K562 (cell line): ENCODE measurements around the gene HOXB7. TPM values are rescaled to one million over a fixed set of nuclear protein-coding genes. Genes with fewer than 3 reads are reported as not detected.

Experiments used
- ATAC-seq: fragments of 200-7000 bp; cut with Tn5 transposase; 3 replicates; pipeline ENCODE4 v1.9.1; 2020; ENCODE audit warnings: moderate library complexity
- BruUV-seq: library from RNA; stranded (reverse); fragments of 400-500 nt; replicated peaks from 2 replicates; lab custom pipeline; 2021; lab: Mats Ljungman, UMichigan
- CTCF ChIA-PET: fragments of 300-600 bp; formaldehyde crosslinking; extraction: SDS; loops from one replicate; lab custom pipeline; 2021; ENCODE audit warnings: low intra/inter-chr PET ratio; lab: Yijun Ruan, JAX
- POLR2A ChIA-PET: fragments of 300-600, 350-650 bp; sonication (Branson Sonifier 250); formaldehyde crosslinking; extraction: SDS; loops from one replicate; lab custom pipeline; 2021; ENCODE audit warnings: antibody characterized with exemption, inconsistent platforms; lab: Yijun Ruan, JAX
- DNase-seq, 4 experiments: peaks; one replicate each; pipeline versions ENCODE4 v3.0.0 to v3.0.0-alpha.2; 2011 to 2018; ENCODE audit warnings: low spot score in 3 of 4, mixed read lengths in 3 of 4; ENCODE audit errors: extremely low read depth in 1 of 4
- FAIRE-seq: peaks from 2 replicates; lab custom pipeline; 2011; peaks lifted over from hg19 to GRCh38; lab: Jason Lieb, UNC
- H2AFZ ChIP-seq: 2 replicates; pipeline ENCODE4 v1.6.0; 2011; ENCODE audit warnings: low read depth, low read length, control low read depth, inconsistent platforms
- H3K27ac ChIP-seq: fragments of 200-600 bp; 3 replicates; pipeline ENCODE4 v1.8.0; 2011; ENCODE audit warnings: low read depth, mild to moderate bottlenecking, control low read depth, inconsistent platforms, low read length, moderate library complexity, mixed read lengths; ENCODE audit errors: extremely low read depth
- H3K27me3 ChIP-seq, 2 experiments: fragments of 300-600 bp in 1 of 2; 2 replicates in 1 of 2; 3 replicates in 1 of 2; pipeline versions ENCODE4 v1.6.0 to v1.8.0; 2011; ENCODE audit warnings: inconsistent platforms in 2 of 2, low read length in 2 of 2, mild to moderate bottlenecking in 1 of 2, mixed read lengths in 1 of 2, moderate library complexity in 1 of 2; ENCODE audit not compliant: control insufficient read depth in 2 of 2, insufficient read depth in 2 of 2
- H3K36me3 ChIP-seq: fragments of 300-600 bp; 3 replicates; pipeline ENCODE4 v1.8.0; 2011; ENCODE audit warnings: mild to moderate bottlenecking, low read length, inconsistent platforms; ENCODE audit not compliant: control insufficient read depth, insufficient read depth
- H3K4me1 ChIP-seq, 2 experiments: fragments of 200-600 bp in 1 of 2; replicated peaks in 1 of 2; 2 replicates in 1 of 2; 3 replicates in 1 of 2; pipeline versions ENCODE4 v1.5.1 to v1.8.0; 2011; ENCODE audit warnings: inconsistent platforms in 2 of 2, low read length in 2 of 2, mild to moderate bottlenecking in 1 of 2, mixed read lengths in 1 of 2, moderate library complexity in 1 of 2; ENCODE audit not compliant: control insufficient read depth in 2 of 2, insufficient read depth in 2 of 2
- H3K4me2 ChIP-seq: 2 replicates; pipeline ENCODE4 v1.6.1; 2011; ENCODE audit warnings: low read length, control low read depth, inconsistent platforms, mixed read lengths; ENCODE audit not compliant: insufficient read depth
- H3K4me3 ChIP-seq: fragments of 200-600 bp; sonication (generic), shearing (Covaris generic); 2 replicates; pipeline ENCODE4 v1.5.1; 2016; ENCODE audit warnings: control low read depth, inconsistent platforms
- H3K79me2 ChIP-seq: fragments of 200-600 bp; 3 replicates; pipeline ENCODE4 v1.8.0; 2011; ENCODE audit warnings: low read length, inconsistent platforms; ENCODE audit not compliant: control insufficient read depth, insufficient read depth
- H3K9ac ChIP-seq, 2 experiments: 2 replicates each; pipeline versions ENCODE4 v1.6.0 to v1.6.1; 2011; ENCODE audit warnings: low read depth in 2 of 2, low read length in 2 of 2, control low read depth in 1 of 2, inconsistent platforms in 1 of 2, mild to moderate bottlenecking in 1 of 2, mixed read lengths in 1 of 2; ENCODE audit not compliant: insufficient read depth in 1 of 2
- H3K9me1 ChIP-seq: one replicate; pipeline ENCODE4 v1.6.0; 2011; ENCODE audit warnings: inconsistent platforms, mild to moderate bottlenecking, low read length, moderate library complexity; ENCODE audit not compliant: control insufficient read depth, insufficient read depth
- H3K9me3 ChIP-seq: replicated peaks from 2 replicates; pipeline ENCODE4 v1.5.1; 2011; ENCODE audit warnings: low read depth, low read length, inconsistent platforms; ENCODE audit not compliant: control insufficient read depth, insufficient read depth
- H4K20me1 ChIP-seq: replicated peaks from 2 replicates; pipeline ENCODE4 v1.6.1; 2011; ENCODE audit warnings: low read length, inconsistent platforms, mixed read lengths; ENCODE audit not compliant: control insufficient read depth, insufficient read depth
- WGBS: fragments of 100-300 bp; shearing (Covaris generic); methylation state at CpG from one replicate; pipeline ENCODE4 v1.1.6; 2016; ENCODE audit warnings: low coverage, mixed read lengths; ENCODE audit not compliant: insufficient coverage; ENCODE audit errors: missing lambda C conversion rate; 5-methylcytosine and 5-hydroxymethylcytosine counted together
- in situ Hi-C: fragments of 300-500 bp; cut with MboI; formaldehyde crosslinking; loops from 4 replicates; pipeline ENCODE4 v1.15.0; 2018; ENCODE audit warnings: inconsistent platforms, mixed read lengths
- intact Hi-C: fragments of 100-400 bp; cut with micrococcal nuclease; formaldehyde crosslinking; loops from 2 replicates; pipeline ENCODE4 v1.14.2; 2022
- polyA plus RNA-seq, 8 experiments: library from polyadenylated mRNA; depleted of rRNA in 4 of 8; stranded (reverse) in 5 of 8; unstranded in 3 of 8; fragments of >200 nt; fragmentation: Nextera tagmentation in 2 of 8; fragmentation: Illumina TruSeq in 1 of 8; extraction: Ambion mirVana in 2 of 8; extraction: Trizol in 1 of 8; gene quantifications; 2 replicates each; pipeline versions ENCODE4 v1.2.1 to v1.2.3, GENCODE V29; 2011 to 2014; ENCODE audit warnings: inconsistent platforms in 1 of 8, missing spikeins in 1 of 8
- total RNA-seq, 7 experiments: library from RNA; depleted of rRNA in 6 of 7; stranded (reverse); fragments of >200 nt in 6 of 7; fragmentation: Illumina TruSeq in 2 of 7; extraction: Trizol in 2 of 7; gene quantifications; 2 replicates each; pipeline versions ENCODE4 v1.2.1 to v1.2.3, GENCODE V29; 2011 to 2021; ENCODE audit warnings: low replicate concordance in 1 of 7
- TF ChIP-seq, protein P1 (sequence below): fragments of 250-450 bp; sonication (Bioruptor Pico); IDR thresholded peaks from 2 replicates; pipeline ENCODE4 v1.5.0; 2020; ENCODE audit warnings: mild to moderate bottlenecking, borderline replicate concordance
- TF ChIP-seq, protein P2 (sequence below): sonication (generic); formaldehyde crosslinking; IDR thresholded peaks from 2 replicates; pipeline ENCODE4 v1.8.1; 2023; ENCODE audit warnings: mild to moderate bottlenecking, missing genetic modification reagents

Gene HOXB7
- total and polyA plus RNA-seq, 9 of the 15 experiments (the other 6 are each of a cell fraction or from before 2014, with no cell fraction given), result 5.5 to 16.7 (median 8.3) TPM

DNA sequence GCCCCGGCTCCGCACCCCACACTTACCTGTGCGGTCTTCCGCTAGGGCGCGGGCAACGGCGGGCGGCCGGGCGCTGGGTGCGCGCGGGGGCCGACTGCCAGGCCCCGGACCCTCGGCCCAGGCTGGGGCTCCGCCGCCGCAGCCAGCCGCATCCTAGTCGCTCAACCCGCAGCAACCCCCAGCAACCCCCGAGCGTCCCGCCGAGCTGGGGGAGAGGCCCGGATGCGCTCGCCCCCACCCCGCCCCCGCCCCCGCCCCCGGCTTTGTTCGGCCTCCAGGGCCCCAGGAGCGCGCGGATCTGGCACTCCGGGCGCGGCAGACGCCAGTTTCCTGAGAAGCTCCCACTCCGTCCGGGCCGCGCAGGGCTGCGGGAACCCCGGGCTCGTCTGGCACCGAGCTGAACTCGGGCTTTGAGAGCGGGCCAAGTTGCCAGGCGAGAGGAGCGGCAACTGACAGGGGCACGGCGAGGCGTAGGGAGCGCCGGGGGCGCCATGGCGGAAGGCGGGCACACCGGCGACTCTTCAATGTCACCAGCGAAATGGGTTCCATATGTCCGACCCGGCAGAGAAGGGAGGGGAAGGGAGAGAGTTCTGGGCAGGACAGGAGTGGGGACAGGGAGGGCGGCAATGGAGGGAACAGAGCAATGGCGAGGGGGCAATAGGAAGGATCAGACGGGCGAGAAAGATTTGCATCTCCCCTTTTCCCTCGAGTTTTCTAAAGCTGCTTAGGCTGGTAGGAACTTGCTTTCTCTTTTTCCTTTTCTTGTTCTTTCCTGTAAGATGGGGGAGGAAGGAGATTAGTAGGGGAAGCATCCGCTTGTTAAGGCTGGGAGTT is 46.4 kb downstream of the HOXB7 start:
- POLR2A ChIA-PET, result interaction anchor here (0.6 to 3.9 kb wide), 3 partner anchors 8 to 1647 kb away, joined by 3 to 21 read pairs (median 4); no protein-coding TSS in a partner anchor
- no peak for ATAC-seq

More for the DNA sequence above, 46.4 kb downstream of the HOXB7 start:
- peaks cover 89% of the 10 kb centered on the region; the same call in 2 of the 3 replicates for H3K36me3 ChIP-seq
- H3K4me1 ChIP-seq, result peaks cover 8 to 16% of the 10 kb centered on the region in 2 experiments
- intact Hi-C loops, result no loop called here
- peaks cover 46% of the 10 kb centered on the region for H3K79me2 ChIP-seq
- no peak overlapping the region for H3K4me2 ChIP-seq
- TF ChIP-seq, protein P1, sequence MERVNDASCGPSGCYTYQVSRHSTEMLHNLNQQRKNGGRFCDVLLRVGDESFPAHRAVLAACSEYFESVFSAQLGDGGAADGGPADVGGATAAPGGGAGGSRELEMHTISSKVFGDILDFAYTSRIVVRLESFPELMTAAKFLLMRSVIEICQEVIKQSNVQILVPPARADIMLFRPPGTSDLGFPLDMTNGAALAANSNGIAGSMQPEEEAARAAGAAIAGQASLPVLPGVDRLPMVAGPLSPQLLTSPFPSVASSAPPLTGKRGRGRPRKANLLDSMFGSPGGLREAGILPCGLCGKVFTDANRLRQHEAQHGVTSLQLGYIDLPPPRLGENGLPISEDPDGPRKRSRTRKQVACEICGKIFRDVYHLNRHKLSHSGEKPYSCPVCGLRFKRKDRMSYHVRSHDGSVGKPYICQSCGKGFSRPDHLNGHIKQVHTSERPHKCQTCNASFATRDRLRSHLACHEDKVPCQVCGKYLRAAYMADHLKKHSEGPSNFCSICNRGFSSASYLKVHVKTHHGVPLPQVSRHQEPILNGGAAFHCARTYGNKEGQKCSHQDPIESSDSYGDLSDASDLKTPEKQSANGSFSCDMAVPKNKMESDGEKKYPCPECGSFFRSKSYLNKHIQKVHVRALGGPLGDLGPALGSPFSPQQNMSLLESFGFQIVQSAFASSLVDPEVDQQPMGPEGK, result no peak
- TF ChIP-seq, protein P2, sequence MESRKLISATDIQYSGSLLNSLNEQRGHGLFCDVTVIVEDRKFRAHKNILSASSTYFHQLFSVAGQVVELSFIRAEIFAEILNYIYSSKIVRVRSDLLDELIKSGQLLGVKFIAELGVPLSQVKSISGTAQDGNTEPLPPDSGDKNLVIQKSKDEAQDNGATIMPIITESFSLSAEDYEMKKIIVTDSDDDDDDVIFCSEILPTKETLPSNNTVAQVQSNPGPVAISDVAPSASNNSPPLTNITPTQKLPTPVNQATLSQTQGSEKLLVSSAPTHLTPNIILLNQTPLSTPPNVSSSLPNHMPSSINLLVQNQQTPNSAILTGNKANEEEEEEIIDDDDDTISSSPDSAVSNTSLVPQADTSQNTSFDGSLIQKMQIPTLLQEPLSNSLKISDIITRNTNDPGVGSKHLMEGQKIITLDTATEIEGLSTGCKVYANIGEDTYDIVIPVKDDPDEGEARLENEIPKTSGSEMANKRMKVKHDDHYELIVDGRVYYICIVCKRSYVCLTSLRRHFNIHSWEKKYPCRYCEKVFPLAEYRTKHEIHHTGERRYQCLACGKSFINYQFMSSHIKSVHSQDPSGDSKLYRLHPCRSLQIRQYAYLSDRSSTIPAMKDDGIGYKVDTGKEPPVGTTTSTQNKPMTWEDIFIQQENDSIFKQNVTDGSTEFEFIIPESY (CRISPR knock-in tag), result 0 out of 2 replicates have a peak, but pooled peaks have one; percentile 7
- no peaks in the 10 kb centered on the region for H3K9me3 ChIP-seq
- H3K27me3 ChIP-seq, result no peaks in the 10 kb centered on the region
- WGBS, result 90% methylated on average over 26 of the region's 73 CpGs
- DNase-seq (peak in 1 of 4 experiments; percentile 33), FAIRE-seq (no peak)
- peaks cover 6% of the 10 kb centered on the region for H3K9me1 ChIP-seq
- no peak overlapping the region for H3K27ac ChIP-seq
- no peak overlapping the region for H2AFZ ChIP-seq
- CTCF ChIA-PET, result no interaction called here
- BruUV-seq, result no TSS peak
- H4K20me1 ChIP-seq, result no peaks in the 10 kb centered on the region; the same call in 1 of the 2 replicates
- H3K9ac ChIP-seq, result no peak overlapping the region
- H3K4me3 ChIP-seq, result no peak overlapping the region
- in situ Hi-C loops, result no loop called here
